Stimulated activated effector memory CD8-positive, alpha-beta T cell treated with anti-CD3 and anti-CD28 coated beads, Interleukin-12 subunit alpha, Interleukin-12 subunit beta, amount 100 ng/mL, for 72 hours (primary cell): ENCODE data around the gene ARID3A.

Experiments used
- ATAC-seq: fragments of 150-1000 bp; cut with Tn5 transposase; 2 replicates; pipeline ENCODE4 v1.10.0; 2021
- DNase-seq, 2 donors: peaks; one replicate each; pipeline ENCODE4 v3.0.0; 2021 to 2022; ENCODE audit warnings: low spot score in 2 of 2
- H3K27ac Mint-ChIP-seq: one replicate; pipeline ENCODE4 v1.8.0; 2022; ENCODE audit warnings: mild to moderate bottlenecking, mixed read lengths
- H3K36me3 Mint-ChIP-seq: one replicate; pipeline ENCODE4 v1.8.0; 2022; ENCODE audit warnings: mild to moderate bottlenecking, mixed read lengths
- H3K4me1 Mint-ChIP-seq: one replicate; pipeline ENCODE4 v1.8.0; 2022; ENCODE audit warnings: mixed read lengths
- H3K4me3 Mint-ChIP-seq: one replicate; pipeline ENCODE4 v1.8.0; 2022; ENCODE audit warnings: mild to moderate bottlenecking, mixed read lengths
- H3K9me3 Mint-ChIP-seq: one replicate; pipeline ENCODE4 v1.8.0; 2022; ENCODE audit warnings: mixed read lengths

The ARID3A gene

DNA sequence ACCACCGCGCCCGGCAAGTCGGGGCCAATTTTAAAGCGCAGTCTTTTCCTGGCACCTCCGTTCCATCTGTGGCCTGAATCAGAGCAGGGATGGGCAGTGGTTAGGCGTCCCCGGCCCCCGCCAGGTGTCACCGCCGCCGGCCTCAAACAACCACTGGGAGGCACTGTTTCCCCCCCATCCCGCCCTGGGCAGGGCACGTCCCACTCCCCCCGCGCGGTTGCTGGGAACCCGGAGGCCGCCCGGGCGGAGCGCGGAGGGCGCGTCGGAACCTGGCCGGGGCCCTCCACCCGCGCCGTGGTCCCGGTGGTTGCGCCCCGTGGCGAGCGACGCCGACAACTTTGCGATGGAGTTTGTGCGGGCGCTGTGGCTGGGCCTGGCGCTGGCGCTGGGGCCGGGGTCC, 74.3 kb downstream of the ARID3A start, which contains the start of gene GRIN3B:
TSS of gene GRIN3B (plus strand) at position 325 of the 400 bp plus-strand sequence. CDS start at position 344, 19 bp downstream.
- H3K36me3 Mint-ChIP-seq = peaks cover 20% of the 10 kb centered on the region
- H3K9me3 Mint-ChIP-seq = no peaks in the 10 kb centered on the region
- peak within 1 kb of the TSS; percentile 42 for H3K4me3 Mint-ChIP-seq
- no peak within 1 kb of the TSS for H3K27ac Mint-ChIP-seq
- ATAC-seq (peak; percentile 46), DNase-seq (peak in 1 of 2 donors; percentile 69)
- peaks cover 21% of the 10 kb centered on the region for H3K4me1 Mint-ChIP-seq

DNA sequence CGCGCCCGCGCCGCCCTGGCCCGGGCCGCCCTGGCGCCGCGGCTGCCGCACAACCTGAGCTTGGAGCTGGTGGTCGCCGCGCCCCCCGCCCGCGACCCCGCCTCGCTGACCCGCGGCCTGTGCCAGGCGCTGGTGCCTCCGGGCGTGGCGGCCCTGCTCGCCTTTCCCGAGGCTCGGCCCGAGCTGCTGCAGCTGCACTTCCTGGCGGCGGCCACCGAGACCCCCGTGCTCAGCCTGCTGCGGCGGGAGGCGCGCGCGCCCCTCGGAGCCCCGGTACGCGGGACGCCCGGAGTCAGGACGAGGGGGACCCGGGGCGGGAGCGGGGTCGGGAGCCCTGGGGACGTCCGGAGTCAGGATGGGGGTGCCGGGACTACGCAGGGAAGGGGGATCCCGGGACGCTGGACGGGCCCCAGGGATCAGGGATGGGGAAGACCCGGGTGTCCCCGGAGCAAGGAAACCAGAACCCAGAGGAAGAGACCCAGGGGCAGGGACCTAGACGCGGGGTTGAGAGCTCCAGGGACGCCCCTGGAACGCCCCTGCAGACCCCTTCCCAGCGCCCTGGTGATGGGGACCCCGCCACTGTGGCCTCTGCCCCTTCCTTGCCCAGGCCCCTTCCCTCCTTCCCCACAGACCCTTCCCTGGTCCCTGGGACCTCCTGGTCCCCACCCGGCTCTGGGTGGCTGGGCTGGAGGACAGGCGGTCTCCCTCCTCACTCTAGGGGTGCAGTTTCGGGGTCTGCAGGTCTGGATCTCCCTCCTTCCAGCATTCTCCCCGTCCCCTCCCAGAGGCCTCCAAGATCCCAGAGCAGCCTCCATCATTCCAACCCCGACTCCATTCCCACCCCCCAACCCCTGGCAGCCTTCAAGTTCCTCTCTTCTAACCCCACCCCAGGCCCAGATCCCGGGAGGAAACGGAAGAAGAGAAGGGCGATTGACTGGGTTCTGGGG, 75.0 kb downstream of the ARID3A start:
- Mint-ChIP-seq H3K4me3 (peak overlapping the region; percentile 42), H3K4me1 (peaks cover 21% of the 10 kb centered on the region), H3K27ac (no peak overlapping the region), H3K9me3 (no peaks in the 10 kb centered on the region), H3K36me3 (peaks cover 22% of the 10 kb centered on the region)
- ATAC-seq = no peak
- no peak for DNase-seq

DNA sequence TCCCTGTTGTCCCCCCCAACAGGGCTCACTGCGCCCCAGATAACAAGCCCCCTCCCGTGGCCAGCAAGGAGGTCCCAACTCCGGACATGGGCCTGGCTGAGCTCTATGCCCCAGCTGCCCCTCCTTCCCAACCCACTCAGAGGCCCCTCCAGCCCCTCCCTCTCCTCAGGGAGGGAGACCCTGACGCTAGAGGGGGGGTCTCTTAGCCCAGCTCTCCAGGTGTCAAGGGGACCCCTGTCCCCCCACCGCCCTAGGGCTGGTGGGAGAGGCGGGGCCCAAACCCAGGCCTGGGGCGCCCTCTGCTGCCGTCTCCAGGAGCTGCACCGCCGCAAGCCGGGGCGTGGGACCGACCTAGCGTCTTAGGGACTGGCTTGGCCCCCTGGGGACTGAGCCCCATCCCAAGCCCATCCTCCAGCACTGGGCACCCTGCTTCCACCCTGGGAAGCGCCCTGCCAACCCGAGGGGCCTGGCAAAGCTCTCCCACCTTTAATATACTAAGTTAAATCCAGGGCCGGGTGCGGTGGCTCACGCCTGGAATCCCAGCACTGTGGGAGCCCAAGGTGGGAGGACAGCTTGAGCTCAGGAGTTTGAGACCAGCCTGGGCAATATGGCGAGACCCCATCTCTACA, 75.8 kb downstream of the ARID3A start:
- Mint-ChIP-seq H3K4me1 (peaks cover 15% of the 10 kb centered on the region), H3K27ac (no peak overlapping the region), H3K36me3 (peaks cover 17% of the 10 kb centered on the region), H3K4me3 (peak overlapping the region; percentile 42), H3K9me3 (no peaks in the 10 kb centered on the region)
- ATAC-seq = peak; percentile 74
- DNase-seq = peak; percentile 84 to 91

DNA sequence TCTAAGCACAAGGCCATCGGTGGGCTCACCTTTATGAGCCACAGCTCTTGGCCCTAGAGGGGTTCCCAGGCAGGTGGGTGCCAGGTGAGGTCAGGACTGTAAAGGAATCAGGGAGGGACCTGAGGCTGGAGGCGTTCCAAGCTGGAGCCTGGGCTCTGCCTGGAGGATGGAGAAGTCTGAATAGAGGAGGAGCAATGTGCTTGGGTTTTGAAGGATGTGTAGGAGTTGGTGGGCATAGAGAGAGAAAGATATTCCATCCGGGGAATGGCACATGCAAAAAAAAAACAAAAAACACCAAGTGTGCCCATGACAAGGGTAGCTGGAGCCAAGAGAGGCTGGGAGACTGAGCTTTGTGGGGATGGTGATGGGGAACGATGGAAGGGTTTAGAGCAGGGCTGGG, 76.8 kb downstream of the ARID3A start:
- H3K4me1 Mint-ChIP-seq = peaks cover 19% of the 10 kb centered on the region
- H3K36me3 Mint-ChIP-seq = peaks cover 25% of the 10 kb centered on the region
- no peak overlapping the region for H3K27ac Mint-ChIP-seq
- no peak overlapping the region for H3K4me3 Mint-ChIP-seq
- ATAC-seq = no peak
- DNase-seq = no peak
- H3K9me3 Mint-ChIP-seq = no peaks in the 10 kb centered on the region

DNA sequence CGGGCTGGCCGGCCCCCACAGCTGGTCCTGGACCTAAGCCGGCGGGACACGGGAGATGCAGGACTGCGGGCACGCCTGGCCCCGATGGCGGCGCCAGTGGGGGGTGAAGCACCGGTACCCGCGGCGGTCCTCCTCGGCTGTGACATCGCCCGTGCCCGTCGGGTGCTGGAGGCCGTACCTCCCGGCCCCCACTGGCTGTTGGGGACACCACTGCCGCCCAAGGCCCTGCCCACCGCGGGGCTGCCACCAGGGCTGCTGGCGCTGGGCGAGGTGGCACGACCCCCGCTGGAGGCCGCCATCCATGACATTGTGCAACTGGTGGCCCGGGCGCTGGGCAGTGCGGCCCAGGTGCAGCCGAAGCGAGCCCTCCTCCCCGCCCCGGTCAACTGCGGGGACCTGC, 77.4 kb downstream of the ARID3A start:
- Mint-ChIP-seq H3K4me1 (peaks cover 19% of the 10 kb centered on the region), H3K36me3 (peaks cover 30% of the 10 kb centered on the region), H3K27ac (no peak overlapping the region), H3K9me3 (no peaks in the 10 kb centered on the region), H3K4me3 (no peak overlapping the region)
- DNase-seq (no peak), ATAC-seq (no peak)

DNA sequence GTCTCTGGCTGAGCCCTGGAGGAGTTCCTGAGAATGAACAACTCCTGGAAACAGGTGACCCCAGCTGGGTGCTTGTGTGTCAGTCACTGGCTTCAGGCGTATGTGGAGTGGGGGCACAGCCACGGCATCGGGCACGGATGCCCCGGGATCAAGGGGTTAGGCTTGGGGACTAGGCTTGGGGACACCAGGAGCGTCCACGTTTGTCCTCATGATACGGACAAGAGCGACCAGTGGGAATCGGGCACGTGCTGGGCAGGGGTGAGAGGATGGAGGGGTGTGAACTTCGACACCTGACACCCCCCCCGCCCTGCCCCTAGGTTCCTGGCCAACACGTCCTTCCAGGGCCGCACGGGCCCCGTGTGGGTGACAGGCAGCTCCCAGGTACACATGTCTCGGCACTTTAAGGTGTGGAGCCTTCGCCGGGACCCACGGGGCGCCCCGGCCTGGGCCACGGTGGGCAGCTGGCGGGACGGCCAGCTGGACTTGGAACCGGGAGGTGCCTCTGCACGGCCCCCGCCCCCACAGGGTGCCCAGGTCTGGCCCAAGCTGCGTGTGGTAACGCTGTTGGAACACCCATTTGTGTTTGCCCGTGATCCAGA, 78.5 kb downstream of the ARID3A start:
- H3K4me3 Mint-ChIP-seq = no peak overlapping the region
- peaks cover 13% of the 10 kb centered on the region for H3K4me1 Mint-ChIP-seq
- H3K36me3 Mint-ChIP-seq = peaks cover 32% of the 10 kb centered on the region
- DNase-seq (no peak), ATAC-seq (no peak)
- no peak overlapping the region for H3K27ac Mint-ChIP-seq
- no peaks in the 10 kb centered on the region for H3K9me3 Mint-ChIP-seq

DNA sequence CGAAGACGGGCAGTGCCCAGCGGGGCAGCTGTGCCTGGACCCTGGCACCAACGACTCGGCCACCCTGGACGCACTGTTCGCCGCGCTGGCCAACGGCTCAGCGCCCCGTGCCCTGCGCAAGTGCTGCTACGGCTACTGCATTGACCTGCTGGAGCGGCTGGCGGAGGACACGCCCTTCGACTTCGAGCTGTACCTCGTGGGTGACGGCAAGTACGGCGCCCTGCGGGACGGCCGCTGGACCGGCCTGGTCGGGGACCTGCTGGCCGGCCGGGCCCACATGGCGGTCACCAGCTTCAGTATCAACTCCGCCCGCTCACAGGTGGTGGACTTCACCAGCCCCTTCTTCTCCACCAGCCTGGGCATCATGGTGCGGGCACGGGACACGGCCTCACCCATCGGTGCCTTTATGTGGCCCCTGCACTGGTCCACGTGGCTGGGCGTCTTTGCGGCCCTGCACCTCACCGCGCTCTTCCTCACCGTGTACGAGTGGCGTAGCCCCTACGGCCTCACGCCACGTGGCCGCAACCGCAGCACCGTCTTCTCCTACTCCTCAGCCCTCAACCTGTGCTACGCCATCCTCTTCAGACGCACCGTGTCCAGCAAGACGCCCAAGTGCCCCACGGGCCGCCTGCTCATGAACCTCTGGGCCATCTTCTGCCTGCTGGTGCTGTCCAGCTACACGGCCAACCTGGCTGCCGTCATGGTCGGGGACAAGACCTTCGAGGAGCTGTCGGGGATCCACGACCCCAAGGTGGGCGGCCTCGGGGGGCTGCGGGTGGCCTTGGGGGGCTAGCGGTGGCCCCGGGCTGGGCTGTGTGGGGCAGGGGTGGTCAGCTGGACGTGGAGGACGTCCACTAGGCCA, 79.2 kb downstream of the ARID3A start:
- DNase-seq (no peak), ATAC-seq (no peak)
- peaks cover 12% of the 10 kb centered on the region for H3K4me1 Mint-ChIP-seq
- H3K9me3 Mint-ChIP-seq = no peaks in the 10 kb centered on the region
- H3K36me3 Mint-ChIP-seq = peaks cover 32% of the 10 kb centered on the region
- H3K4me3 Mint-ChIP-seq = no peak overlapping the region
- H3K27ac Mint-ChIP-seq = no peak overlapping the region

DNA sequence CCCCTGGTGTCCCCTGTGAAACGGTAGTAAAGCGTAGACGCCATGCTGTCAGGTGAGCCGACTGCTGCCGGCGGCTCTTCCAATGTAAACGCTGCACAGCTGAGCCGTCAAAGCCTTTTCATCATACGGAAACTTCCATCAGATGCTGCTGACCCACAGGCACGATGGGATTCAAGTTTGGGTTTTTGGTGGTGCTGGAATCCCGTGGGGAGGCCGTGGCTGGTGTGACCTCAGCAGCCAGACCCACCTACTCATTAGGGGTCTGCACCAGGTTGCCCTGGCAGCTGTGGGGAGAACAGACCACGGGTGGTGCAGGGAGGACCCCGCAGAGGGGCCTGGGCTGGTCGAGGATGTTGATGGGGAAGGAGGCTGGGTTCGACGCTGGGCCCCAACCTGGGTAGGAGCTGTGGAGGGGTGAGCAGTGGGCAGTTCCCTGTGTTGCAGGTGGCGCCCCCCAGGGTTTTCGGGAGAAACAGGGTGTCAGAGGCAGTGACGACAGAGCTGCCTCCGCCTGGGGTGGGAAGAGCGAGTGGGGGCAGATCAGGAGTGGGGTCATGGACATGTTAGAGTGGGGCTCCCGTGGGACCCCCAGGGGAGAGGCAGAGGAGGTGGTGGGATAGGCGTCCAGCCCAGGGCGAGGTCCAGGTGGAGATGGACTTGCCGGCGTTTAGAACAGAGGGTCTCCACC, 81.0 kb downstream of the ARID3A start:
- H3K36me3 Mint-ChIP-seq = peaks cover 32% of the 10 kb centered on the region
- DNase-seq = no peak
- H3K9me3 Mint-ChIP-seq = no peaks in the 10 kb centered on the region
- H3K27ac Mint-ChIP-seq = peak overlapping the region; percentile 52
- no peak overlapping the region for H3K4me3 Mint-ChIP-seq
- ATAC-seq = no peak
- H3K4me1 Mint-ChIP-seq = peaks cover 12% of the 10 kb centered on the region

DNA sequence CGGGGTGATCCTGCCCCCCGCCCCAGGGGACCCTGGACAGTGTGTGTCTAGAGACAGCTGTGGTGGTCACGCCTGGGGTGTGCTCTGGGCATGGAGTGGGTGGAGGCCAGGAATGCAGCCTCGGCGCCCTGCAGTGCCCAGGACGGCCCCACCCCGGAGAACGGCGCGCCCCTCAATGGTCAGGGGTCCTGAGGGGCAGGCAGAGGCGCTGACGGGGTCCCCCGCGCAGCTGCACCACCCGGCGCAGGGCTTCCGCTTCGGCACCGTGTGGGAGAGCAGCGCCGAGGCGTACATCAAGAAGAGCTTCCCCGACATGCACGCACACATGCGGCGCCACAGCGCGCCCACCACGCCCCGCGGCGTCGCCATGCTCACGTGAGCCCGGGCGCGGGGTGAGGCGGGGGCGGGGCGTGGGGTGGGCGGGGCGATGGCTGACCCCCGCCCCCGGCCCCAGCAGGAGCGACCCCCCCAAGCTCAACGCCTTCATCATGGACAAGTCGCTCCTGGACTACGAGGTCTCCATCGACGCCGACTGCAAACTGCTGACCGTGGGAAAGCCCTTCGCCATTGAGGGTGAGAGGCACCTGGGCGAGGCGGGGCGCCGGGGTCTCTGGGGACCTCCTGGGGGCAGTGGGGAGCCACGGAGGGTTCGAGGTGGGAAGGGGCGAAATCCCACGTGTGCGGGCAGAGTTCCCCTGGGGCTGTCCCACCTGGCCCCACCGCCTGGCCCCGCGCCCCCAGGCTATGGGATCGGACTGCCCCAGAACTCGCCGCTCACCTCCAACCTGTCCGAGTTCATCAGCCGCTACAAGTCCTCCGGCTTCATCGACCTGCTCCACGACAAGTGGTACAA, 81.8 kb downstream of the ARID3A start:
- Mint-ChIP-seq H3K27ac (peak overlapping the region; percentile 52), H3K9me3 (no peaks in the 10 kb centered on the region), H3K36me3 (peaks cover 32% of the 10 kb centered on the region), H3K4me3 (no peak overlapping the region), H3K4me1 (peaks cover 12% of the 10 kb centered on the region)
- no peak for ATAC-seq
- no peak for DNase-seq

DNA sequence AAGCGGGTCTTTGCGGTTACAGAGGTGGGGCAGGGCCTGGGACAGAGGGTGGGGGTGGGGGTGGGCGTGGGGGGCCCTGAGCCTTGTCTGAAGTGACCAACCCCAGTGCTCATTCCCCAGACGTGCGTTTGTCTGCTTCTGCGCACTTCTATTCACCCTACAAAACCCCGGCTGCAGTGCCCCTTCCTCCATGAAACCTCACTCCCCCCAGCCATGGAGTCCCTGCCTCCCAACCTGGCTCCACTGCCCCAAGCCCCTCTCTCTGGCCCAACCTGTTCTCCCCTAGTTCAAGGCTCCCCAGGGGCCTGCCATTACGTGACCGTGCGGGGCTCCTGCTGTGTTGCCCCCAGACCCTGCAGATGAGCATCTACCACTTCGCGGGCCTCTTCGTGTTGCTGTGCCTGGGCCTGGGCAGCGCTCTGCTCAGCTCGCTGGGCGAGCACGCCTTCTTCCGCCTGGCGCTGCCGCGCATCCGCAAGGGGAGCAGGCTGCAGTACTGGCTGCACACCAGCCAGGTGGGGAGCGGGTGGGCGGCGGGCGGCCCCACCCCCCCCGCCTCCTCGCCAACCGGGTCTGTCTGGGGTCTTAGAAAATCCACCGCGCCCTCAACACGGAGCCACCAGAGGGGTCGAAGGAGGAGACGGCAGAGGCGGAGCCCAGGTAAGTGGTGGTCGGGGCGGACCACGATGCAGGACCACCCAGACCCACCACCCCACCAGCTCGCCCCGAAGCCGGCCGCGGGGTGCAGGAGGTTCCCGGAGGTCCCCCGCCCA, 82.6 kb downstream of the ARID3A start:
- no peak overlapping the region for H3K4me3 Mint-ChIP-seq
- peaks cover 12% of the 10 kb centered on the region for H3K4me1 Mint-ChIP-seq
- H3K27ac Mint-ChIP-seq = no peak overlapping the region
- DNase-seq = no peak
- peaks cover 32% of the 10 kb centered on the region for H3K36me3 Mint-ChIP-seq
- no peaks in the 10 kb centered on the region for H3K9me3 Mint-ChIP-seq
- no peak for ATAC-seq

DNA sequence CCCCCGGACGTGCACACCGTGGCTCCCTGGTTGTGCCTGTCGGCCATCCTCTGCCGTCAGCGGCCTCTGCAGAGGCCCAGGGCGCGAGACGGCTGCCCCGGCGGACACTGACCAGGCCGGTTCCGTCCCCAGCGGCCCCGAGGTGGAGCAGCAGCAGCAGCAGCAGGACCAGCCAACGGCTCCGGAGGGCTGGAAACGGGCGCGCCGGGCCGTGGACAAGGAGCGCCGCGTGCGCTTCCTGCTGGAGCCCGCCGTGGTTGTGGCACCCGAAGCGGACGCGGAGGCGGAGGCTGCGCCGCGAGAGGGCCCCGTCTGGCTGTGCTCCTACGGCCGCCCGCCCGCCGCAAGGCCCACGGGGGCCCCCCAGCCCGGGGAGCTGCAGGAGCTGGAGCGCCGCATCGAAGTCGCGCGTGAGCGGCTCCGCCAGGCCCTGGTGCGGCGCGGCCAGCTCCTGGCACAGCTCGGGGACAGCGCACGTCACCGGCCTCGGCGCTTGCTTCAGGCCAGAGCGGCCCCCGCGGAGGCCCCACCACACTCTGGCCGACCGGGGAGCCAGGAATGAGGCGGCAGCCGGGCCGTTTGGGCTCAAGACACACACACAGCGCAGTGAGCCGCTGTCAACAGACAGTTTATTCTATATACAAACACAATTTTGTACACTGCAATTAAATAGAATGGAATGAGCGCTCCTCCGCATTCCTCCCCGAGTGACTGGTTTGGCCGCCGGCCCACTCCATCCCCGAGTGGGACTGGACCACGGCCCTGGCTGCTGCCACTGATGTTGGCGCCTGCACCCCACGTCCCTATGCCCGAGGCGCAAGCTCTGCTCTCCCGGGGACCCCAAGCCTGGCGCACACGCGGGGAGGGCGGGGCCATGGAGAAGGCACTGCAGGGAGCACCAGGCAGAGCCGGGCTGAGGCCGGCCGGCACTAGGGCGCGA, 83.5 kb downstream of the ARID3A start:
- no peak overlapping the region for H3K4me3 Mint-ChIP-seq
- no peaks in the 10 kb centered on the region for H3K9me3 Mint-ChIP-seq
- DNase-seq (no peak), ATAC-seq (no peak)
- H3K4me1 Mint-ChIP-seq = peaks cover 7% of the 10 kb centered on the region
- H3K27ac Mint-ChIP-seq = no peak overlapping the region
- peaks cover 31% of the 10 kb centered on the region for H3K36me3 Mint-ChIP-seq

DNA sequence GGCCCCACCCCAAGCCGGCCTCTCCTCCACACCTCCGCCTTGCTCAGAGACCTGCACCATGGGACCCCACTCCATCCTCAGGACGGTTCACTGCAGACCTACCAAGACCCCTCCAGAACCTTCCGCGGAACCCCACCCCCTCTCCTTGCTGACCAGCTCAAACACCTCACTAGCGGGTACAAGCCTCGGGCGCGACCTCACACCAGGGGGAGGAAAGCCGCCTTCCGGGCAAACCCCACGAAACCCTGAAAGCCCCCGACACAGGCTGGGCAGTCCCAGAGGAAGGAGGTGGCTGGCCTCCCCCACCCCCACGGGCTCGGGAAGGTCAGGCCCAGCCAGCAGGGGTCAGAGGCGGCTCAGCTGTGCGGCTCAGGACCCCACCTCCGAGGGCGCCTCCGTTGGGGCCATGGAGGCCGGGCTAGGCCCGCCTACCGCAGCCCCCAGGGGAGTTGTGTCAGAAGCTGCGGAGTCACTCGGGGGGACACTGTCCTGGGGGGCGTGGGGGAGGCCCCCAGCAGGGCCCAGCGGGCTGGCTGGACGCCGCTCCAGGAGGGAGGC, 84.2 kb downstream of the ARID3A start:
- Mint-ChIP-seq H3K36me3 (peaks cover 32% of the 10 kb centered on the region), H3K4me3 (no peak overlapping the region), H3K9me3 (no peaks in the 10 kb centered on the region), H3K27ac (no peak overlapping the region), H3K4me1 (peaks cover 7% of the 10 kb centered on the region)
- DNase-seq (no peak), ATAC-seq (no peak)
